Cardiac muscle cell (in vitro differentiated cells and primary cell): ENCODE results near the gene PDC. TPM values are rescaled to one million over a fixed set of nuclear protein-coding genes. Genes with fewer than 3 reads are reported as not detected.
A peak's percentile ranks its signal among the peaks of the same experiment; 100 is the strongest.
"Not testable (repeated sequence)": the region's sequence is repeated elsewhere in the genome, so short reads cannot be mapped to it uniquely, and the experiment has no call there.

ENCODE experiments used
- DNase-seq, 2 donors: peaks; one replicate each; pipeline versions ENCODE4 v3.0.0 to v3.0.0-alpha.2; 2010 to 2017; ENCODE audit warnings: low read depth in 1 of 2, low spot score in 1 of 2
- H3K27ac ChIP-seq: fragments of 200-600 bp; sonication (generic); 2 replicates; pipeline ENCODE4 v1.5.1; 2016
- H3K27me3 ChIP-seq: fragments of 200-600 bp; sonication (generic); 2 replicates; pipeline ENCODE4 v1.6.0; 2016; ENCODE audit warnings: control low read depth
- H3K36me3 ChIP-seq: fragments of 200-600 bp; sonication (generic); 2 replicates; pipeline ENCODE4 v1.5.1; 2016; ENCODE audit warnings: control low read depth
- H3K4me1 ChIP-seq: fragments of 200-600 bp; sonication (generic); 2 replicates; pipeline ENCODE4 v1.8.1; 2017; ENCODE audit warnings: low read depth, mild to moderate bottlenecking, mixed run types
- H3K4me3 ChIP-seq: fragments of 200-600 bp; sonication (generic); 2 replicates; pipeline ENCODE4 v1.5.1; 2016; ENCODE audit warnings: mild to moderate bottlenecking
- H3K9me3 ChIP-seq: fragments of 200-600 bp; sonication (generic); 2 replicates; pipeline ENCODE4 v1.5.1; 2017; ENCODE audit warnings: low read depth, mild to moderate bottlenecking, control low read depth
- polyA plus RNA-seq: library from polyadenylated mRNA; unstranded; fragments of >200 nt; fragmentation: Nextera tagmentation; extraction: Ambion mirVana; gene quantifications from 2 replicates; pipeline ENCODE4 v1.2.1, GENCODE V29; 2016
- total RNA-seq: library from RNA; depleted of rRNA; stranded (reverse); fragments of >200 nt; gene quantifications from 2 replicates; pipeline ENCODE4 v1.2.3, GENCODE V29; 2016
- TF ChIP-seq, protein P1 (sequence below): IDR thresholded peaks from 2 replicates; pipeline ENCODE4 v1.5.1; 2012; ENCODE audit warnings: low read depth, mild to moderate bottlenecking, low read length

Gene PDC
- total and polyA plus RNA-seq, 2 experiments from 2014 or later: not detected

DNA sequence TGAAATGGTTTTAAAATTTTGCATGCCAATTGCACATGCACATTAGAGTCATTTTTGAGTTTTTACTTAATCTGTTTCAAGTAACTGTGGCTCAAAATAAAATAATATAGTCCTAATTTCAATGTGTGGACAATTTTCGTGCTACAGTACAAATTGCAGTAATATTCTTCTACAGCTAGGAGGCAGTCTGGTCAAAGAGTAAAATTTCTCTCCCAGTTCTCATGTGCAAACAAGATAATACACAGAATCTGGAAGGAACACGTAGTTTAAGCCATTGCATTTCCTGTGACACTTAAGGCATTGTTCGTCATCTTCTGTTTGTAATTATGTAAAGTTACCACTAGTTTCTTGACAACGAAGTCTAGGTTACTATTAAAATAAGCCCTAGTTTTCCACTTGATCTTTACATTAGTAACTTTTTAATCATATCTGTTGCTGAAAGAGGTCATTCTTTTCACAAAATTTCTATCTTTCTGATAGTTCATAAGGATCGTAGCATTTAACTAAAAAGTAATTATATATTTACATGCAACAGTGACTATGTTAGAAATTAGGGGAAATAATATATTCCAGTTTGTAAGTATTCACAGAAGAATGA lies 56.4 kb downstream of the PDC start:
- peaks cover 37% of the 10 kb centered on the region for H3K36me3 ChIP-seq
- TF ChIP-seq, protein P1, sequence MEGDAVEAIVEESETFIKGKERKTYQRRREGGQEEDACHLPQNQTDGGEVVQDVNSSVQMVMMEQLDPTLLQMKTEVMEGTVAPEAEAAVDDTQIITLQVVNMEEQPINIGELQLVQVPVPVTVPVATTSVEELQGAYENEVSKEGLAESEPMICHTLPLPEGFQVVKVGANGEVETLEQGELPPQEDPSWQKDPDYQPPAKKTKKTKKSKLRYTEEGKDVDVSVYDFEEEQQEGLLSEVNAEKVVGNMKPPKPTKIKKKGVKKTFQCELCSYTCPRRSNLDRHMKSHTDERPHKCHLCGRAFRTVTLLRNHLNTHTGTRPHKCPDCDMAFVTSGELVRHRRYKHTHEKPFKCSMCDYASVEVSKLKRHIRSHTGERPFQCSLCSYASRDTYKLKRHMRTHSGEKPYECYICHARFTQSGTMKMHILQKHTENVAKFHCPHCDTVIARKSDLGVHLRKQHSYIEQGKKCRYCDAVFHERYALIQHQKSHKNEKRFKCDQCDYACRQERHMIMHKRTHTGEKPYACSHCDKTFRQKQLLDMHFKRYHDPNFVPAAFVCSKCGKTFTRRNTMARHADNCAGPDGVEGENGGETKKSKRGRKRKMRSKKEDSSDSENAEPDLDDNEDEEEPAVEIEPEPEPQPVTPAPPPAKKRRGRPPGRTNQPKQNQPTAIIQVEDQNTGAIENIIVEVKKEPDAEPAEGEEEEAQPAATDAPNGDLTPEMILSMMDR: peak; percentile 79
- H3K4me3 ChIP-seq: no peak overlapping the region
- H3K4me1 ChIP-seq: no peaks in the 10 kb centered on the region
- H3K27ac ChIP-seq: no peak overlapping the region
- H3K9me3 ChIP-seq: no peaks in the 10 kb centered on the region
- no peaks in the 10 kb centered on the region for H3K27me3 ChIP-seq
- DNase-seq: peak; percentile 39 to 91

DNA sequence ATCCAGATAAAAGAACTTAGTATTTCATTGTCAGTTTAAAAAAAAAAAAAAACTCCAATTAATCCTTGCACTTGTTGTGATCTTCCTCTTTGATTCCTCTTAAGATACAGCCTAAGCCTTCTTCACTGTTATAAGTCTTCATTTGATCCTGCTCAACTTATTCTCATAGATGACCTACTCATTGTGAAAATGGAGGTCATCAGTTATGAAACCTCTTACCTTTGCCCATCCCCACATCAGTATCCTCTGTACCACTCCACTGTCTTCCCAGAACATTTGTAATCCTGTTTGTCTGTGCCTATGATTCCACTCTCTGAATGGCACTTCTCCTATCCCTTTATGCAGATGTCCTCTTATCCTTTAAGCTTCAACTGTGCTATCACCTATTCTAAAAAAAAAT lies 57.3 kb downstream of the PDC start:
- DNase-seq: no peak
- H3K36me3 ChIP-seq: peaks cover 46% of the 10 kb centered on the region
- TF ChIP-seq, protein P1: no peak

GRCh38 chr1:186401446-186401845 lies 59.5 kb downstream of the PDC start:
- H3K27ac ChIP-seq, DNase-seq, H3K27me3 ChIP-seq, H3K4me3 ChIP-seq, H3K4me1 ChIP-seq, H3K9me3 ChIP-seq: not testable (repeated sequence)
- peaks cover 48% of the 10 kb centered on the region for H3K36me3 ChIP-seq

More for the DNA sequence above, 57.3 kb downstream of the PDC start:
- Histone ChIP-seq H3K4me1 (no peaks in the 10 kb centered on the region), H3K9me3 (no peaks in the 10 kb centered on the region), H3K4me3 (no peak overlapping the region), H3K27ac (no peak overlapping the region), H3K27me3 (no peaks in the 10 kb centered on the region)

Other genes with a start within 250 kb of the PDC start
- not detected in 2 replicates for gene PRG4, start 164.8 kb downstream of the PDC start, total RNA-seq
- not detected in 2 replicates for gene PRG4, start 164.8 kb downstream of the PDC start, polyA plus RNA-seq
- 43.7 and 76.8 TPM in 2 replicates for gene TPR, start 85.9 kb downstream of the PDC start, total RNA-seq
- 91.3 and 114 TPM in 2 replicates for gene TPR, start 85.9 kb downstream of the PDC start, polyA plus RNA-seq
- 9.3 TPM in 2 replicates for gene ODR4, start 85.3 kb downstream of the PDC start, total RNA-seq
- 25.2 and 26.0 TPM in 2 replicates for gene ODR4, start 85.3 kb downstream of the PDC start, polyA plus RNA-seq
- gene PTGS2, start 219.3 kb upstream of the PDC start, total RNA-seq: 0.06 and 0.35 TPM in 2 replicates
- gene PTGS2, start 219.3 kb upstream of the PDC start, polyA plus RNA-seq: 0.10 TPM in 1 of 2 replicates, not detected in the other